Measurements from ENCODE around the gene CHKA. TPM values are rescaled to one million over a fixed set of nuclear protein-coding genes. Genes with fewer than 3 reads are reported as not detected.

CHKA gene
- total and polyA plus RNA-seq, 2 of the 8 experiments (the other 6 are each of a cell fraction or from before 2014, with no cell fraction given), result 61.2 to 86.6 TPM

- Histone ChIP-seq H3K79me1 (ENCODE audit: low read depth, low read length) (no peaks in the 10 kb centered on the region), H2AFZ (ENCODE audit: low read length) (peak overlapping the region; percentile 61; the same call in 1 of the 2 replicates), H3K79me2 (ENCODE audit: control insufficient read depth in 1 of 2, insufficient read depth in 2 of 2, low read length in 2 of 2) (no peaks in the 10 kb centered on the region), H3K27ac (ENCODE audit: low read depth, low read length) (no peak overlapping the region), H4K91ac (replicated peaks; ENCODE audit: insufficient read length, low read length) (peak overlapping the region; percentile 99), H3K27me3 (replicated peaks in 1 of 4; ENCODE audit: control insufficient read depth in 3 of 4, extremely low read depth in 1 of 4, insufficient read depth in 3 of 4, low read length in 3 of 4) (peaks cover 0 to 5% (median under 1%) of the 10 kb centered on the region in 4 experiments; a peak in 2 of 7 replicates), H3K23me2 (ENCODE audit: low read depth, low read length) (peaks cover 12% of the 10 kb centered on the region), H2BK120ac (replicated peaks; ENCODE audit: low read depth, low read length) (peak overlapping the region; percentile 24), H2BK5ac (ENCODE audit: low read depth, low read length) (no peak overlapping the region), H2BK20ac (ENCODE audit: low read length) (0 out of 2 replicates have a peak overlapping the region, but pooled peaks have one; percentile 1), H4K5ac (ENCODE audit: insufficient read length, low read depth, low read length) (no peak overlapping the region), H3K14ac (ENCODE audit: insufficient read length) (no peak overlapping the region), H3K36me3 (ENCODE audit: control insufficient read depth in 2 of 4, insufficient read depth in 4 of 4, low read length in 3 of 4) (no peaks in the 10 kb centered on the region), H3K23ac (ENCODE audit: insufficient read length) (no peak overlapping the region), H3K4me1 (replicated peaks in 1 of 4; ENCODE audit: control insufficient read depth in 3 of 4, insufficient read depth in 4 of 4, low read length in 3 of 4) (peaks cover 0 to 12% (median 4%) of the 10 kb centered on the region in 4 experiments; a peak in 5 of 7 replicates), H3K4me3 (ENCODE audit: extremely low read depth in 1 of 4, insufficient read depth in 2 of 4, low read depth in 3 of 4, low read length in 4 of 4) (peak overlapping the region in 2 of 4 experiments; percentile 39 to 76; a peak in 3 of 8 replicates), H3K4ac (replicated peaks; ENCODE audit: insufficient read length, low read depth, low read length) (peak overlapping the region; percentile 83), H2BK12ac (ENCODE audit: low read depth, low read length) (peak overlapping the region; percentile 45; the same call in 1 of the 2 replicates), H4K20me1 (replicated peaks in 1 of 2; ENCODE audit: control insufficient read depth in 1 of 2, insufficient read depth in 2 of 2, low read length in 2 of 2) (peaks cover 0 to 2% of the 10 kb centered on the region in 2 experiments), H3K9me3 (ENCODE audit: insufficient read depth in 2 of 2, low read depth in 1 of 2, low read length in 1 of 2) (no peaks in the 10 kb centered on the region), H3K56ac (replicated peaks; ENCODE audit: insufficient read length, low read depth, low read length) (no peak overlapping the region), H3K18ac (ENCODE audit: extremely low read depth, low read length) (peak overlapping the region; percentile 71; the same call in 1 of the 2 replicates), H4K8ac (ENCODE audit: extremely low read depth, insufficient read depth, low read length) (peak overlapping the region; percentile 66), H3K9ac (replicated peaks in 1 of 4; ENCODE audit: extremely low read depth in 1 of 4, low read depth in 3 of 4, low read length in 3 of 4) (no peak overlapping the region), H2AK5ac (ENCODE audit: low read depth, low read length) (peak overlapping the region; percentile 65; the same call in 1 of the 2 replicates), H2BK15ac (ENCODE audit: low read length) (peak overlapping the region; percentile 12; the same call in 1 of the 2 replicates), H3K4me2 (ENCODE audit: insufficient read depth in 1 of 2, low read depth in 2 of 2, low read length in 2 of 2) (peak overlapping the region; percentile 39 to 57)
- TF ChIP-seq CREB1 (IDR thresholded peaks at IDR 0.05), result no peak
- no peak for TF ChIP-seq CBX5 (IDR thresholded peaks at IDR 0.05; ENCODE audit: low read depth, low read length)
- TF ChIP-seq MAFK (IDR thresholded peaks at IDR 0.05; ENCODE audit: low read depth, low read length), result no peak
- TF ChIP-seq, protein P1, sequence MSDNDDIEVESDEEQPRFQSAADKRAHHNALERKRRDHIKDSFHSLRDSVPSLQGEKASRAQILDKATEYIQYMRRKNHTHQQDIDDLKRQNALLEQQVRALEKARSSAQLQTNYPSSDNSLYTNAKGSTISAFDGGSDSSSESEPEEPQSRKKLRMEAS (IDR thresholded peaks at IDR 0.05), result no peak
- TF ChIP-seq RAD21 (IDR thresholded peaks at IDR 0.05 in 1 of 2, conservative IDR thresholded peaks at IDR 0.05 in 1 of 2; ENCODE audit: low read depth in 2 of 2, low read length in 2 of 2), result no peak
- no peak for DNase-seq (ENCODE audit: low read depth in 1 of 2, low spot score in 2 of 2)
- POLR2A ChIA-PET (ENCODE audit: partially characterized antibody), result no interaction called here
- CTCF ChIA-PET (ENCODE audit: partially characterized antibody), result interaction anchor here (0.9 to 3.4 kb wide), 3 partner anchors 11 to 17 kb away, joined by 3 to 19 read pairs (median 4); no protein-coding TSS in a partner anchor
- WGBS, 2 experiments (ENCODE audit: extremely low coverage in 1 of 2, insufficient coverage in 1 of 2, insufficient read length in 1 of 2, insufficient replicate concordance in 2 of 2, low coverage in 1 of 2, low lambda C conversion rate in 2 of 2, missing lambda C conversion rate in 1 of 2), result 92% methylated on average over 12 of the region's 14 CpGs; no CpG with 5 or more reads in 1 of the 2 experiments
- FAIRE-seq, result no peak
These were observed 116.4 kb downstream of the CHKA start for GRCh38 chr11:68004551-68005335.

Data from H1 (cell line).